Activated CD8-positive, alpha-beta memory T cell treated with anti-CD3 and anti-CD28 coated beads for 4 hours (primary cell): ENCODE measurements around the gene MIA.
A peak's percentile ranks its signal among the peaks of the same experiment; 100 is the strongest.
"Not testable (repeated sequence)": the region's sequence is repeated elsewhere in the genome, so short reads cannot be mapped to it uniquely, and the experiment has no call there.

Experiments
- DNase-seq, 2 donors: peaks; one replicate each; pipeline ENCODE4 v3.0.0-alpha.2; 2020; ENCODE audit warnings: low read depth in 2 of 2

MIA gene

DNA sequence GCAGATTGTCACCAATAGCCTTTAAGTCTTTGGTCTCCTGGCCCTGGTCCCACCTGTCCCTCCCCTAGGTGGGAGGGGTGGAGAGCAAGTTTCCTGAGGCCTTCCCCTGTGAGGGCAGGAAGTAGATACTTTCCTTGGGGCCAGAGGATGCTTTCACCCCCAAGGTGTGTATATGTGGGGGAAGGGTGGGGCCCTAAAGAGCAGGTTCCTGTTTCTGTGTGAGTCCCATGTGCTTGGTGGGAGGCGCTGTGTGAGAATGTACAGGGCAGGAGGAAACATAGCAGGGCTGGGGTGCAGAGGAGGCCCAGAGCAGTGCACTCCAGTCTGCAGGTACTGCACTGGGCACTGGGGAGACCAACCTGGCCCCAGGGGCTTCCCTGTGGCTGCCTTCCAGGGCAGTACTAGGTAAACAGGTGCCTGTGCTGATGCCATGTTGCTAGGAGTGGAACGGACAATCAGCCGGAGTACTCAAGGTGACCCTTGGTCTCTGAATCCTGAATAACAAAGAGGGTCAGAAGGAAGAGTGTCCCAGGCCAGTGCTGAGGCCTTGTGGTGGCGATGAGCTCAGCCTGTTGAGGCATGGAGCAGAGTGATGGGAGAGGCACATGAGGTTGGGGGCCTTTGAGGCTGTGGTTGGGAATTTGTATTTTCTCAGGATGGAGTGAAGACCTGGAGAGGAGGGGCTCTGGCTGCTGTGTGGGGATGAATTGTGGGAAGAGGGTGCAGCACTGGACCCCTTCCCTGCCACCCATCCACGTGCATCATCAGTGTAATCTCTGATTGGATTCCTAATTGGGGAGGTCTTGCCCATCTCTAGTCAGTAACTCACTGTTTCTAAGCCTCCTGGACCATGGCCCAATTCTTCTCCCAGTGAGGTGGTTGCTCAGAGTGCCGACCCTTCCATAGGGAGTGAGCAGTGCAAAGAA lies 28.8 kb downstream of the MIA start:
- DNase-seq = no peak

GRCh38 chr19:40804783-40805242 lies 29.5 kb downstream of the MIA start:
- no peak for DNase-seq

DNA sequence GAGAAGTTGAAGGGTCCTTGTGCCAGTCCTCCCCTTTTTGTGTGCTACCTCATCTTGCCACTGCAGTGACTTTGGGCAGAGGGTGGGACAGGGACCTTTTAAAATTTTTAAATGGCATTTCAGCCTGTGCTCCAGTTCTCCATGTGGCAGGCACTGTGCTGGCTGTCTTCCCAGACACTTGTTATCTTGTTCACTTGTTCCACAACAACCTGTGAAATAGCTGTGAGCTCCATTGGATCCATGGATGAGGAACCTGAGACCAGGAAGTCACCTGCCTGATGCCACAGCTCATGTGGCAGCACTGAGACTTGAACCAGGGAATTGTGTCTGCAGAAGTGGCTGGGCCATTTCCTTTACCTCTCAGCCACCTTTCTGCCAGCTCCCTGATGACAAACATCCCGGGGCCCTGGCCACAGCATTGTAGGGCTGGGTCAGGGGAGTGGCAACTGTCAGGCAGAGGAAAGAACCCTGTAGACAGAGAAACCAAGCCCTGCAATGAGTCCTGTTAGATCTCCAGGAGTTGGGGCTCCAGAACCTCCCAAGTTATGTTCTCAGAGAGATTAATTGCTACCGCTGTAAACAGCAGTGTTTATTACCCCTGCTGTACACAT lies 30.0 kb downstream of the MIA start:
- no peak for DNase-seq

DNA sequence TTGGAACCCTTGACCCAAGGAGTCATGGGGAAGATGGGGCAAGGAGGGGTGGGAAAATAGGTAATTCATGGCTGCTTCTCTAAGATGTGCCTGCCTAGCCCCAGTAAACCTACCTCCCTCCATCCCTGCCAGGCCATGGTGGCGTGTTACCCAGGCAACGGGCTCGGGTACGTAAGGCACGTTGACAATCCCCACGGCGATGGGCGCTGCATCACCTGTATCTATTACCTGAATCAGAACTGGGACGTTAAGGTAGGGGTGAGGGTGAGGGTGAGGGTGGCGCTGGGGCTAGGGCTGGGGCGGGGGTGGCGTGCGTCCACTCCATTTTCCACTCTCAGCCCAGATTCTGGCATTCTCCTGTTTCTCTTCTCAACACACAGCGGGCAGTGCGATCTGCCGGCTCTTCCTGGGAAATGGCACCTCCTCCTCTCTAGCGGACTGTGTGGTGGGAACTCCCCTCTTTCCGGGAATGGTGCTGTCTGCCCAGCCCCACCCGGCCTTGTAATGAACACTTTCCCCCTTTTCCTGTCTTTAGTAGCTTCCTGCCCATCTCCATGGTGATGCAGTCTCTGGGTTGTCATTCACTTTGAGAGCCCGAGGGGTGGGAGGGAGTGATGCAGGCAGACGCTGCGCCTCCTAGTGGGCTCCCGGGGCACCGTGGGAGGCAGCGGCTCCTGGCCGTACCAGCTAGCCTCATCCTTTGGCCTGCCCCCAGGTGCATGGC lies 31.3 kb downstream of the MIA start:
- DNase-seq = peak; percentile 53 to 58

- no peak for DNase-seq
These were observed 32.1 kb downstream of the MIA start for GRCh38 chr19:40807147-40808020.

DNA sequence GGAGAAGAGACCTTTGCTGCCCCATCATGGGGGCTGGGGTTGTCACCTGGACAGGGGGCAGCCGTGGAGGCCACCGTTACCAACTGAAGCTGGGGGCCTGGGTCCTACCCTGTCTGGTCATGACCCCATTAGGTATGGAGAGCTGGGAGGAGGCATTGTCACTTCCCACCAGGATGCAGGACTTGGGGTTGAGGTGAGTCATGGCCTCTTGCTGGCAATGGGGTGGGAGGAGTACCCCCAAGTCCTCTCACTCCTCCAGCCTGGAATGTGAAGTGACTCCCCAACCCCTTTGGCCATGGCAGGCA lies 32.7 kb downstream of the MIA start:
- no peak for DNase-seq

DNA sequence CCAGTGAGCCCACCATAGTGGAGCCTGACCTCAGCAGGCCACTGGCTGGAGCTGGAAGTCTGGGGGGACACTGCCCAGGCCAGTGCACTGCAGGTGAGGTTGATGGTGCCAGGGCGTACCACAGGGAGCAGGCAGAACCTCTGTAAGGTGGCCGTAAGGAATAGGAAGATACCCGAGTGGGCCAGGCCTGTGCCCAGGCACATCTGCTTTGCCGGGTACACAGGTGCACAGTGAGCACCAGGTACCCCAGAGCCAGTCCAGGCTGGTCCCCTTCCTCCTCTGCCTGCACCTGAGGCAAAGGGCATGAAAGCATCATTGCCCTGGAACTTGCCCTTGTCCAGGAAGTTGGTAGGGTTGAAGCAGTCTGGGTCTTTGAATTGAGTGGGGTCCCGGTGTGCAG lies 33.2 kb downstream of the MIA start:
- DNase-seq = no peak

- no peak for DNase-seq
These were observed 34.2 kb downstream of the MIA start for GRCh38 chr19:40809358-40810086.

GRCh38 chr19:40810160-40810559 lies 34.8 kb downstream of the MIA start:
- DNase-seq = no peak

DNA sequence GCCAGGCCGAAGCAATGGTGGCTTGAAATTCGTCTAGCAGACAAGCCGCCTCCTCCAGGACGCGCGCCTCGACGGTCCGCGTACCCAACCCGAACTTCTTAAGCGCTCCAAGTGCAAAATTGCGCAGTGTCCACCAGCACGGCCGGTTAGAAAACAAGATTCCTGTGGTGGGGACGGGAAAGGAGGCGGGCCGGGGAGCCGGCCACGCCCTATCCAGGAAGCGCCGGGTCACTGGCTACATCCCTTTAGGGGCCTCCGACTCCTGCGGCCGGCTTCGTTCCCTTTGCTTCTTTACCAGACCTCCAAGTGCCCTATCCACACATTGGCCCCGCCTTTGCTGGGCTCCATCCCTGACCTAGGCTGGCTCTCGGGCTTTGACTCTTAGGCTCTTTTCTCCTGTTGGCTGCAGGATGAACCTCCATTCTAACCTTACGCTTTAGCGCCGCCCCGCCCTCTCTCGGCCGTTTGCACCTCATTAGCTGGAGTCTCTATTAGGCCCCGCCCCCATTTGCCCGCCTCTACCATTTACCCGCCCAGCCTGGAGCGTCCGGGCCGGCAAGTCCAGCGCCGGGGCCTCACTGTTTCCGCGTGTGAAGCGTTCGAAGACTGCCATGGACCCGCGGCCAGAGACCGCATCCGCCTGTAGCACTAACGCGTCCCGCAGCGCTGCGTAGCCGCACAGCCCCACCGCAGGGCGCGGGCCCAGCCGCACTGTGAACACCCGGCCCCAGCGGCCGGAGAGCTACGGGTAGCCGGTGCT lies 35.5 kb downstream of the MIA start:
- DNase-seq = not testable (repeated sequence)

DNA sequence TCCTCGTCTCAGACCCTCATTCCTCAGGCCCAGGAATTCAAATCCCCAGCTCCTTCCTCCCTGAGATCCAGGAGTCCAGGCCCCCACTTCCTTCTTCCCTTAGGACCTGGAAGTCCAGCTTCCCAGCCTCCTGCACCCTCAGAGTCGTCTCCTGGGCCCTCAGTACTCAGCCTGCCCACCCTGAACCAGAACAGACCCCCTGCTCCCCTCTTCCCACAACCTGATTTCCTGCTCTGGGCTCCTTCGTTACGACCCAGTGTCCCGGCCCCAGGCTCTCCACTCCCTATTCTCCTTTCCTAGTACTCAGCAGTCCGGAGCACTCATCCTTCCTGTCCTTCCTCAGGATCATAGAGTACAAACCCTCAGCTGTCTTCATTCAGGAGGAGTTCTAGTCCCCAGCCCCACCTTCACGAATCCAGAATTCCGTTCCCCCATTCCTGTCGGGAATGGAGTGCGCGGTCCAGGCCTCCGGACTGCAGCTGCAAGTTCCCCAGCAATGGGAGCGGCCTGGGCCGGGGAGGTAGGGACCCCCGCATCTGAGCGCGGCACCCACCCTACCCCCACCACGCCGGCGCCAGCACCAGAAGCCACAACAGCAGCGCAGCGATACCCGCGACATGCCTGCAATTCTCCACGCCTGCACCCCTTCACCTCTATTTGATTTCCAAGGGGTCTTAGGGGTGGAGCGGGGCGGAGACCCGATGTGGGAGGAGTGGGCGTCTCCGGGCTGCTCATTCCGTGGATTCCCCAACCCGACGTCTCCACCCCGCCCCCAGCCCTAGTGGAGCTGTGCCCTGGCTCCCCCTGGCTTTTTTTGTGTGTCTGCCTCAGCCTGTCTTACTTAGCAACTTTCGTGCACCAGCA lies 36.4 kb downstream of the MIA start:
- no peak for DNase-seq

DNA sequence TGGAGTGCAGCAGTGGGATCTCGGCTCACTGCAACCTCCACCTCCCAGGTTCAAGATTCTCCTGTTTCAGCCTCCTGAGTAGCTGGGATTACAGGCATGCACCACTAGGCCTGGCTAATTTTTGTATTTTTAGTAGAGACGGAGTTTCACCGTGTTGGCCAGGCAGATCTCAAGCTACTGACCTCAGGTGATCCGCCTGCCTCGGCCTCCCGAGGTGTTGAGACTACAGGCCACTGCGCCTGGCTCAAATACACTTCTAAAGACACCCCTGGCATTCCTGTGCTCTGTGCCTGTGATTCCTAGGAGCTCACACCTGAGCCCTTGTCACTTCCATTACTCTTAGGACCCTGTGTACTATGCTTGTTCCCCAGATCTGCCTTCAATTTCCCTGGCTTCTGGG lies 37.2 kb downstream of the MIA start:
- not testable (repeated sequence) for DNase-seq

DNA sequence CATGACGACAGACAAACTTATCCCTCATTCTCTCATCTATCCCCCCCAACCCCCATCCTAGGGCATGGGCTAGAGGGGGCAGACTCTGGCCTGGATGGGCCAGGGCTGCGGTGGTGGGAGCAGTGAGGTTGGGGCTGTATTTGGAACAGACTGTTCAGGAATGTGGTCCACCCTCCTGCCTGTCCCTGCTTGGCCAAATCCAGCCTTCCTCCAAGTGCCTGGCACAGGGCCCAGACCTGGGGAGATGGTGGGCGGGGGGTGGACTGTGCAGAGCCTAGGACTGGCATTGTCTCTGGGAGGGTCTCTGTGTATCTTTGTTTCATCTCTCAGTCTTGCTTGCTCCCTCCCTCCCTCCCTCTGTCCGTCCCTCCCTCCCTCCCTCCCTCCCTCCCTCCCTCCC lies 37.9 kb downstream of the MIA start:
- no peak for DNase-seq

- DNase-seq = no peak
These were observed 39.9 kb downstream of the MIA start for GRCh38 chr19:40815223-40815622.

DNA sequence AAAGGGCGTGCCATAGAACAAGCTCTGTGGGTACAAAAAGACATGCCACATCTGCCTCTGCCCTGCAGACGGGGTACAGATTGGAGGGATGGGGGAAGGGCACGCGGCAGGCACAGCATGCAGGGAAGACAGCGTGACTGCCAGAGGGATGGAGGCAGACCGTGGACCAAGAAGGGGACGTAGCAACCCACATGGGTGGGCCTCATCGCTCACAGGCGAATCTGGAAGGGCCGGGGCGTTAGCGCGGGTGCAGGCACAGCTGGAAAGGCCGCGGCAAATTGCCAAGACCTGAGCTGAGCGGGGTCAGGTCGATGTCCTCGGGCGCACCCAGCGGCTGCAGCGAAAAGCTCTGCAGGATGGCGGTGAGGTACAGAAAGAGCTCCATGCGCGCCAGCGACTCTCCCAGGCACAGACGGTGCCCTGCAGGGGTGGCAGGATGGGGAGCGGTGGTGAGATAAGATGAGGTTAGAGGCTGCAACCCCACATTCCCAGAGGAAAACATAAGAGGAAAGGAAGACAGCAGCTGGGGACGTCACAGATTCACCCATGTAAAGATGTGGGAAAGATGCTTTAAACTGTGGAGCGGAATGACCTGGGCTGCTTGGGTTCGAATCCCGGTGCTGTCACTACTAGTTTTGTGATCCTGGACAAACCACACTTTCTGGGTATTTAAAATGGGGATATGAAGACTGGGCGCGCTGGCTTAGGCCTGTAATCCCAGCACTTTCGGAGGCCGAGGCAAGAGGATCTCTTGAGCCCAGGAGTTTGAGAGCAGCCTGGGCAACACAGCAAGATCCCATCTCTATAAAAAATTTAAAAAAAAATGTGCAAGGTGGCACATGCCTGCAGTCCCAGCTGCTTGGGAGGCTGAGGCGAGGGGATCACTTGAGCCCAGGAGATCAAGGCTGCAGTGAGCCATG lies 43.4 kb downstream of the MIA start:
- DNase-seq = peak; percentile 54 to 61

- not testable (repeated sequence) for DNase-seq
These were observed 44.3 kb downstream of the MIA start for GRCh38 chr19:40819479-40820234.

DNA sequence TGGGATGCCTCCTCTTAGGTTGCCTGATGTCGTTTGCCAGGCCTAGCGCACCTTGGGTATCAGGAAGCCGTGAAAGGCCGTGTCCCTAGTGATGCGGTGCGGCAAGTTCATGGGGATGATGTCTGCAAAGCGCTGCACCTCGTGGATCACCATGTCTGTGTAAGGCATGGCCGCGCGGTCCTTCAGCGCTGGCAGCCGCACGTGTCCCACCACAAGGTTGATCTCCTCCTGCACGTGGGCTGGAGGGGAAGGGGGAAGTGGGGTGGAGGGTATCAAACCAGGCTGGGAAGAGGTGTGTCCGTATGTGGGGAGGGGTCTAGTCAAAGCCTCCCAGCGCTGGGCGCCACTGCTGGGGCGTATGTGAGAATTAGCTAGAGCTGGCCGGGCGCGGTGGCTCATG lies 46.8 kb downstream of the MIA start:
- no peak for DNase-seq
